IPS-18a (cell line): ENCODE results near the gene MYCBP2.
"Not testable (repeated sequence)": the region's sequence is repeated elsewhere in the genome, so short reads cannot be mapped to it uniquely, and the experiment has no call there.

Experiments
- H3K27ac ChIP-seq: one replicate; pipeline ENCODE4 v1.5.1; 2013; ENCODE audit warnings: low read length
- H3K27me3 ChIP-seq: one replicate; pipeline ENCODE4 v1.6.1; 2013; ENCODE audit warnings: mild to moderate bottlenecking, low read length; ENCODE audit not compliant: control insufficient read depth, insufficient read depth
- H3K36me3 ChIP-seq: one replicate; pipeline ENCODE4 v1.6.1; 2013; ENCODE audit warnings: low read depth, low read length; ENCODE audit not compliant: control insufficient read depth
- H3K4me1 ChIP-seq: one replicate; pipeline ENCODE4 v1.6.1; 2013; ENCODE audit warnings: low read depth, low read length; ENCODE audit not compliant: control insufficient read depth
- H3K4me3 ChIP-seq: one replicate; pipeline ENCODE4 v1.5.1; 2013; ENCODE audit warnings: low read length
- H3K9ac ChIP-seq: one replicate; pipeline ENCODE4 v1.6.1; 2013; ENCODE audit warnings: mild to moderate bottlenecking, low read length, moderate library complexity
- H3K9me3 ChIP-seq: one replicate; pipeline ENCODE4 v1.6.1; 2013; ENCODE audit warnings: low read depth, low read length; ENCODE audit not compliant: control insufficient read depth

The MYCBP2 gene

GRCh38 chr13:77316430-77316829, 10.5 kb downstream of the MYCBP2 start:
- Histone ChIP-seq H3K27me3 (no peaks in the 10 kb centered on the region), H3K4me3 (no peak overlapping the region), H3K9ac (no peak overlapping the region), H3K36me3 (no peaks in the 10 kb centered on the region), H3K4me1 (peaks cover 11% of the 10 kb centered on the region), H3K27ac (no peak overlapping the region), H3K9me3 (no peaks in the 10 kb centered on the region)

- H3K36me3 ChIP-seq, H3K4me3 ChIP-seq, H3K9ac ChIP-seq, H3K27me3 ChIP-seq, H3K27ac ChIP-seq, H3K9me3 ChIP-seq: not testable (repeated sequence)
- peaks cover 20% of the 10 kb centered on the region for H3K4me1 ChIP-seq
These were observed 11.4 kb downstream of the MYCBP2 start for GRCh38 chr13:77315509-77315908.

- no peak overlapping the region for H3K27ac ChIP-seq
- no peaks in the 10 kb centered on the region for H3K9me3 ChIP-seq
- H3K27me3 ChIP-seq = no peaks in the 10 kb centered on the region
- H3K9ac ChIP-seq = no peak overlapping the region
- peaks cover 28% of the 10 kb centered on the region for H3K4me1 ChIP-seq
- H3K36me3 ChIP-seq = no peaks in the 10 kb centered on the region
- H3K4me3 ChIP-seq = no peak overlapping the region
These were observed 13.0 kb downstream of the MYCBP2 start for GRCh38 chr13:77313923-77314322.

GRCh38 chr13:77312311-77312710, 14.6 kb downstream of the MYCBP2 start:
- Histone ChIP-seq H3K27me3 (no peaks in the 10 kb centered on the region), H3K4me1 (peaks cover 32% of the 10 kb centered on the region), H3K27ac (no peak overlapping the region), H3K4me3 (peak overlapping the region; percentile 44), H3K36me3 (no peaks in the 10 kb centered on the region), H3K9ac (peak overlapping the region; percentile 6), H3K9me3 (no peaks in the 10 kb centered on the region)

- Histone ChIP-seq H3K9me3 (no peaks in the 10 kb centered on the region), H3K9ac (no peak overlapping the region), H3K36me3 (no peaks in the 10 kb centered on the region), H3K4me3 (no peak overlapping the region), H3K27me3 (no peaks in the 10 kb centered on the region), H3K27ac (peak overlapping the region; percentile 37), H3K4me1 (peaks cover 41% of the 10 kb centered on the region)
These were observed 16.2 kb downstream of the MYCBP2 start for GRCh38 chr13:77310579-77311279.

- no peak overlapping the region for H3K9ac ChIP-seq
- H3K4me3 ChIP-seq = no peak overlapping the region
- H3K27ac ChIP-seq = no peak overlapping the region
- H3K4me1 ChIP-seq = peaks cover 44% of the 10 kb centered on the region
- no peaks in the 10 kb centered on the region for H3K36me3 ChIP-seq
- H3K9me3 ChIP-seq = no peaks in the 10 kb centered on the region
- H3K27me3 ChIP-seq = no peaks in the 10 kb centered on the region
These were observed 16.7 kb downstream of the MYCBP2 start for GRCh38 chr13:77310161-77310560.

- H3K4me1 ChIP-seq = peaks cover 47% of the 10 kb centered on the region
- H3K27me3 ChIP-seq = no peaks in the 10 kb centered on the region
- no peaks in the 10 kb centered on the region for H3K9me3 ChIP-seq
- no peaks in the 10 kb centered on the region for H3K36me3 ChIP-seq
- no peak overlapping the region for H3K9ac ChIP-seq
- H3K27ac ChIP-seq = no peak overlapping the region
- no peak overlapping the region for H3K4me3 ChIP-seq
These were observed 17.6 kb downstream of the MYCBP2 start for GRCh38 chr13:77309254-77309653.

GRCh38 chr13:77306458-77306857, 20.4 kb downstream of the MYCBP2 start:
- Histone ChIP-seq H3K9me3 (no peaks in the 10 kb centered on the region), H3K27me3 (no peaks in the 10 kb centered on the region), H3K4me3 (no peak overlapping the region), H3K4me1 (peaks cover 38% of the 10 kb centered on the region), H3K36me3 (no peaks in the 10 kb centered on the region), H3K9ac (no peak overlapping the region), H3K27ac (no peak overlapping the region)

- no peak overlapping the region for H3K9ac ChIP-seq
These were observed 21.6 kb downstream of the MYCBP2 start for GRCh38 chr13:77305266-77305665.

GRCh38 chr13:77300176-77301037, 26.5 kb downstream of the MYCBP2 start:
- Histone ChIP-seq H3K27ac (peak overlapping the region; percentile 18), H3K4me1 (peaks cover 17% of the 10 kb centered on the region), H3K4me3 (no peak overlapping the region), H3K36me3 (no peaks in the 10 kb centered on the region), H3K9ac (no peak overlapping the region), H3K9me3 (no peaks in the 10 kb centered on the region), H3K27me3 (no peaks in the 10 kb centered on the region)

More at GRCh38 chr13:77305266-77305665, 21.6 kb downstream of the MYCBP2 start:
- H3K4me3 ChIP-seq = no peak overlapping the region
- no peaks in the 10 kb centered on the region for H3K27me3 ChIP-seq
- no peak overlapping the region for H3K27ac ChIP-seq
- peaks cover 33% of the 10 kb centered on the region for H3K4me1 ChIP-seq
- H3K36me3 ChIP-seq = no peaks in the 10 kb centered on the region
- H3K9me3 ChIP-seq = no peaks in the 10 kb centered on the region

- H3K4me3 ChIP-seq = no peak overlapping the region
- no peaks in the 10 kb centered on the region for H3K36me3 ChIP-seq
- H3K27ac ChIP-seq = no peak overlapping the region
- H3K27me3 ChIP-seq = no peaks in the 10 kb centered on the region
- H3K9me3 ChIP-seq = no peaks in the 10 kb centered on the region
- H3K4me1 ChIP-seq = peaks cover 12% of the 10 kb centered on the region
- no peak overlapping the region for H3K9ac ChIP-seq
These were observed 27.3 kb downstream of the MYCBP2 start for GRCh38 chr13:77299587-77299986.
